LoVo (cell line): ENCODE measurements around the gene SPAG16.

ENCODE experiments used
- DNase-seq: peaks from one replicate; pipeline ENCODE4 v3.0.0-alpha.2; 2016; ENCODE audit warnings: low spot score

The SPAG16 gene

GRCh38 chr2:214286011-214286410 is 1001.7 kb downstream of the SPAG16 start:
- no peak for DNase-seq

- DNase-seq = no peak
These were observed 1009.3 kb downstream of the SPAG16 start for GRCh38 chr2:214293593-214293992.

- no peak for DNase-seq
These were observed 1010.2 kb downstream of the SPAG16 start for GRCh38 chr2:214294426-214294825.

- DNase-seq = no peak
These were observed 1013.2 kb downstream of the SPAG16 start for GRCh38 chr2:214297423-214297822.

GRCh38 chr2:214310319-214310718 is 1026.1 kb downstream of the SPAG16 start:
- no peak for DNase-seq

- DNase-seq = no peak
These were observed 1026.8 kb downstream of the SPAG16 start for GRCh38 chr2:214311031-214311533.

GRCh38 chr2:214311931-214312749 is 1027.9 kb downstream of the SPAG16 start:
- DNase-seq = no peak

- DNase-seq = no peak
These were observed 1031.1 kb downstream of the SPAG16 start for GRCh38 chr2:214315324-214315723.

GRCh38 chr2:214320211-214320610 is 1035.9 kb downstream of the SPAG16 start:
- DNase-seq = no peak

GRCh38 chr2:214322662-214323061 is 1038.4 kb downstream of the SPAG16 start:
- no peak for DNase-seq

- no peak for DNase-seq
These were observed 1041.1 kb downstream of the SPAG16 start for GRCh38 chr2:214325404-214325803.

- DNase-seq = no peak
These were observed 1044.7 kb downstream of the SPAG16 start for GRCh38 chr2:214328941-214329340.

GRCh38 chr2:214341646-214342045 is 1057.4 kb downstream of the SPAG16 start:
- DNase-seq = no peak

- DNase-seq = no peak
These were observed 1074.2 kb downstream of the SPAG16 start for GRCh38 chr2:214358506-214358905.

GRCh38 chr2:214361116-214361515 is 1076.9 kb downstream of the SPAG16 start:
- no peak for DNase-seq

GRCh38 chr2:214365549-214365948 is 1081.3 kb downstream of the SPAG16 start:
- no peak for DNase-seq

- no peak for DNase-seq
These were observed 1082.9 kb downstream of the SPAG16 start for GRCh38 chr2:214367171-214367570.

- DNase-seq = no peak
These were observed 1092.5 kb downstream of the SPAG16 start for GRCh38 chr2:214376618-214377285.

GRCh38 chr2:214377286-214377624 is 1093.0 kb downstream of the SPAG16 start:
- no peak for DNase-seq

- DNase-seq = no peak
These were observed 1094.3 kb downstream of the SPAG16 start for GRCh38 chr2:214378455-214379103.

- DNase-seq = no peak
These were observed 1095.0 kb downstream of the SPAG16 start for GRCh38 chr2:214379227-214379626.

- DNase-seq = no peak
These were observed 1096.4 kb downstream of the SPAG16 start for GRCh38 chr2:214380681-214381080.

GRCh38 chr2:214382229-214382628 is 1098.0 kb downstream of the SPAG16 start:
- DNase-seq = no peak
